ENCODE measurements around the gene ZFP64. TPM values are rescaled to one million over a fixed set of nuclear protein-coding genes. Genes with fewer than 3 reads are reported as not detected.

ZFP64 gene
- total RNA-seq, 6 experiments from 2014 or later, result 23.0 to 24.3 (median 23.8) TPM

GRCh38 chr20:52103913-52104545, 87.5 kb downstream of the ZFP64 start:
- Mint-ChIP-seq H3K27ac (peak overlapping the region; percentile 95), H3K4me1 (ENCODE audit: low read depth) (peaks cover 18% of the 10 kb centered on the region), H3K36me3 (ENCODE audit: low read depth) (peaks cover 6% of the 10 kb centered on the region), H3K4me3 (peak overlapping the region; percentile 98), H3K9me3 (no peaks in the 10 kb centered on the region), H3K27me3 (ENCODE audit: insufficient read depth) (no peaks in the 10 kb centered on the region; the same call in 1 of the 2 replicates)
- DNase-seq, result no peak
- no peak for TF ChIP-seq CTCF (IDR thresholded peaks at IDR 0.05)

GRCh38 chr20:52103335-52103912, 88.2 kb downstream of the ZFP64 start:
- H3K36me3 Mint-ChIP-seq (ENCODE audit: low read depth), result peaks cover 6% of the 10 kb centered on the region
- H3K4me1 Mint-ChIP-seq (ENCODE audit: low read depth), result peaks cover 19% of the 10 kb centered on the region
- H3K27me3 Mint-ChIP-seq (ENCODE audit: insufficient read depth), result no peaks in the 10 kb centered on the region; the same call in 1 of the 2 replicates
- H3K27ac Mint-ChIP-seq, result peak overlapping the region; percentile 95
- H3K4me3 Mint-ChIP-seq, result peak overlapping the region; percentile 98
- no peaks in the 10 kb centered on the region for H3K9me3 Mint-ChIP-seq
- no peak for TF ChIP-seq CTCF (IDR thresholded peaks at IDR 0.05)
- DNase-seq, result peak; percentile 61

GRCh38 chr20:52102559-52102958, 89.0 kb downstream of the ZFP64 start:
- Mint-ChIP-seq H3K36me3 (ENCODE audit: low read depth) (peaks cover 6% of the 10 kb centered on the region), H3K27me3 (ENCODE audit: insufficient read depth) (no peaks in the 10 kb centered on the region; the same call in 1 of the 2 replicates), H3K4me3 (peak overlapping the region; percentile 98), H3K4me1 (ENCODE audit: low read depth) (peaks cover 19% of the 10 kb centered on the region), H3K27ac (peak overlapping the region; percentile 95; the same call in 1 of the 2 replicates), H3K9me3 (no peaks in the 10 kb centered on the region)
- no peak for DNase-seq
- TF ChIP-seq CTCF (IDR thresholded peaks at IDR 0.05), result no peak

- TF ChIP-seq CTCF (IDR thresholded peaks at IDR 0.05), result no peak
- H3K27ac Mint-ChIP-seq, result no peak overlapping the region
- H3K36me3 Mint-ChIP-seq (ENCODE audit: low read depth), result peaks cover 6% of the 10 kb centered on the region
- no peak overlapping the region for H3K4me3 Mint-ChIP-seq
- H3K27me3 Mint-ChIP-seq (ENCODE audit: insufficient read depth), result no peaks in the 10 kb centered on the region; the same call in 1 of the 2 replicates
- no peak for DNase-seq
- H3K9me3 Mint-ChIP-seq, result no peaks in the 10 kb centered on the region
- H3K4me1 Mint-ChIP-seq (ENCODE audit: low read depth), result peaks cover 19% of the 10 kb centered on the region
These were observed 89.5 kb downstream of the ZFP64 start for GRCh38 chr20:52102126-52102525.

Measured in HFFc6 (cell line).